Hepatic stellate cell (primary cell): ENCODE measurements around the gene GSG1L2.

Source experiments
- DNase-seq: peaks from one replicate; pipeline ENCODE4 v3.0.0; 2011; ENCODE audit warnings: low spot score

GSG1L2 gene

GRCh38 chr17:9821921-9822320, at the start of gene GSG1L2:
Gene GSG1L2 (minus strand): TSS chr17:9822079. CDS start chr17:9822071, 8 bp downstream.
- no peak for DNase-seq

- no peak for DNase-seq
Observed at GRCh38 chr17:9868552-9868951, 46.7 kb upstream of the GSG1L2 start.

DNA sequence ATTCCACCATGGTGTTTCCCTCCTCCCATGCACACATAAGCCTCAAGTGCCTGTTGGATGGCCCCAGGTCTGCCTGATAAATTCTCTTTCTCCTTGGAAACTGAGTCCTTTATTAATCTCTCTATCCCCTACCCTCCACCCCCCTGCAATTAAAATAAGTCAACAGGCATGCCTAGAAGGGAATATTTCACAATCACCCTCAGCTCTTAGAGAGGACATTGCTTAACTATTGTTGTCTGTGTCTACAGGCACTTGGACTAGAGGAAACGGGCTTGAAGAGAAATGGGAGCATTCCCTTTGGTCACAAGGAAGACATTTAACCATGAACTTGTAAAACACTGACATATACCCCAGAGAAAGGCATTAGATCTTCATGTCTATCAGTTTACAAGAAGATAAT, 43.7 kb upstream of the GSG1L2 start:
- DNase-seq, result no peak

DNA sequence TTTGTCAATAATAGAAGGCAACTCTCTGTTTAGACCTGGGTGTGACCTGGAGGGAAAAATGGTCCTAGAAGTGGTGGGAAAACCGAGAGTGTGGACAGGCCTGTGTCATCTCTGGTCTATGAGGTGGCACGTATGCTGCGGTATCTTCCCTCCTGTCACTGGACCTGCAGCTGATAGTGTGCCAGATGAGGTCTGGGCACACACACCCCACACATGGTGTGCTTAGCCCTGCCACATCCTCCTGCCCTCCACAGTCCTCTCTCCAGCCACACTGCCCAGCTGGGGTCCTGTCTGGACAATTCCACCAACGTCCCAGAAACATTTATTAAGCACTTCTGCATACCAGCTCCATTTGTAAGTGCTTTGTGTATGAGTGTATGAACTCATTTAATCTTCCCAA, 41.1 kb upstream of the GSG1L2 start:
- no peak for DNase-seq

DNA sequence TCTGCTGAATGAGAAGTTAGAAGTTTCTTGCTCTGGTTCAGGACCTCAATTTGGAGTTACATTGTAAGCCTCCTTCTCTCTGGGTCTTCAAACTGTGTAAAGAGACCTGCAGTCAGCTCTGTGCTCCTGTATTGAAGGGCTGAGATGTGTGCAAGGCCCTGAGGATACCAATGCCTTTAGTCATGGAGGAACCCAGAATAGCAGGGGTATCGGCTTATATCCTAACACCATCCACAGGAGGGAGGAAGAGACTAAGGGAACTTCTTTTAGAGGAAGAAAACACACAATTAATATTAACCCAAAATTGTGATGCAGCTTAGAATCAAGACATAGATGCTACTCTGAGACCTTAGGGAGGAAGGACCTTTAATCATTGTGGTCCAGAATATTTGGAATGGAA, 40.3 kb upstream of the GSG1L2 start:
- DNase-seq, result no peak

- no peak for DNase-seq
Observed at GRCh38 chr17:9860851-9861250, 39.0 kb upstream of the GSG1L2 start.

DNA sequence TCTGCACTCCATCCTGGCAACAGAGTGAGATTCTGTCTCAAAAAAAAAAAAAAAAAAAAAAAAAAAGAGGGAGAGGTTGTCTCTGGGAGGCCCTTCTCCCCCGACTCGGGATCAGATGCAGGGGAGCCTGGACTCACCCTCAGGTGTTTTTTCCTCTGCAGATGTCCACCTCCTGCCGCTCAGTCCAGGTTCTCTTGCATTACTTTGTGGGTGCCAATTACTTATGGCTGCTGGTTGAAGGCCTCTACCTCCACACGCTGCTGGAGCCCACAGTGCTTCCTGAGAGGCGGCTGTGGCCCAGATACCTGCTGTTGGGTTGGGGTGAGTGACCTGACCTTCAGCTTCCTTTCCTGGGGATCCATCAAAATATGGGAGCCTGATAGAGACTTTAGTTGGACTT, 37.9 kb upstream of the GSG1L2 start:
- DNase-seq, result no peak

DNA sequence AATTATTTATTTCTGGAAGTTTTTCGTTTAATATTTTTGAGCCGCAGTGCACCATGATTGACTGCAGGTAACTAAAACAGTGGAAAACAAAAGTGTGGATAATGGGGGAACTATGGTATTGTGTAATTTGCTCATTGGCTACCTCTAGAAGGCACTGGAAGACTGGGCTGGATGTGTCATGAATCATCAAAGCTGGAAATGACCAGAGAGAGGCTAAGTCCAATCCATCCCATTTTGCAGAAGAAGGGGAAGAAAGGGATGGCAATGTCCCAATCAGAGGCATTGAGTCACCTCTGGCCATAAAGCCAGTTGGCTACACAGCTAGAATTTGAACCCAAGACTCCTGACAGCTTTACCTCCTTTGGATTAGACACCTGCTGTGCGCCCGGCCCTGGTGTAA, 33.2 kb upstream of the GSG1L2 start:
- no peak for DNase-seq

GRCh38 chr17:9854255-9854654, 32.4 kb upstream of the GSG1L2 start:
- no peak for DNase-seq

DNA sequence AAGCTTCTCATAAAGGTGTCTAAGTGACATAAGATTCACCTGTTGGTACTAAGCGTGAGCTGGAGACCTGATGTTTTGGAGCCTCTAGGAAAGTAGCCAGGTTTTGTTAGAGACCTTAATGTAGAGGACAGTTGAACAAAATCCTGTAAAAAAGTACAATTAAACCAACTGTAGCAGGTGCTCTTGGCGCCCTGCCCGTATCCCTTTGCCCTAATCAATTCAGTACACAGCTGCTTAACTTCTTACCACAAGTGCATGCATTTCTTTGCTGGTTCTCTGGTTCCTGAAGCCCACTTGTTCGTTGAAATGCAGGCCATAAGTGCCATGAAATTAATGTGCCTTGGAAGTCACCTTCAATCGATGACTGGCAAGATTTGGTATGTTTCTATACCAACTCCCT, 28.3 kb upstream of the GSG1L2 start:
- no peak for DNase-seq

GRCh38 chr17:9845306-9845705, 23.4 kb upstream of the GSG1L2 start:
- no peak for DNase-seq

GRCh38 chr17:9844153-9844552, 22.3 kb upstream of the GSG1L2 start:
- DNase-seq, result no peak

DNA sequence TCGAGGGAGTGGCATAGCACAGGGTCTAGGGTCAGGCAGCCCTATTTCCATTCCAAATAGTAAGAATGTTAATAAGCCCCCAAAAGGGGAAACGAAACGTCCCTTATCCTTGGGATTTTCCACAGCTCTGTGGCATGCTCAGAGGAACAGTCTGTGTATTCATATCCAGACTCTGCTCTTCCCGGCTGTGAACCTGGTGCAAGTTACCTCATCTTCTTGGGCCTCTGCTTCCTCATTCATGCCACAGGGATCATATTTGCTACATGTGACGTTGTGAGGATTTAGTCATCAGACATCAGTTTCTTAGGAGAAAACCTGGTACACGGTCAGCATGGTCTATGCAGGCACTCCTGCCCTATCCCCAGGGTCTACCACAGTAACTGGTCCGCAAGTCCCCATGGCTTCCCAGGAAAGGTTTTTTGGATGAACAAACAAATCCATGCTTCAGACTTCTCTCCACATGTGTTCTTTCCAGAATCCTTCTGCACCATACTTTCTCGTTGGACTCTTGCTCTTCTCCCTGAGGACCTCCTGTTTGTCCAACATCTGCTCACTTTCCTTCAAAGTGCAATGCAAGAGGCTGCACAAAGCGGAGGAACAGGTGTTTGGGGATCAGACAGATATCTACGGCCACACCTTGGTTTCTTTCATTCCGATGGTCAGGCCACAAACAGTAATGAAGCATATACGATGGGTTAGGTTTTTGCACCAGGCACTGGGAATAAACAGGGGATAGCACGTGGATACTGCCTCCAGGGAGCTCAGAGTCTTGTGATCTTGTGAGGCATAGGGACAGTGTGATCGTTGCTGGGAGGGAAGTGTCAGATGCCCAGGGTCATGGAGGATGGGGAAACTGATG, 21.5 kb upstream of the GSG1L2 start:
- DNase-seq, result no peak

- peak; percentile 17 for DNase-seq
Observed at GRCh38 chr17:9842057-9842758, 20.3 kb upstream of the GSG1L2 start.

DNA sequence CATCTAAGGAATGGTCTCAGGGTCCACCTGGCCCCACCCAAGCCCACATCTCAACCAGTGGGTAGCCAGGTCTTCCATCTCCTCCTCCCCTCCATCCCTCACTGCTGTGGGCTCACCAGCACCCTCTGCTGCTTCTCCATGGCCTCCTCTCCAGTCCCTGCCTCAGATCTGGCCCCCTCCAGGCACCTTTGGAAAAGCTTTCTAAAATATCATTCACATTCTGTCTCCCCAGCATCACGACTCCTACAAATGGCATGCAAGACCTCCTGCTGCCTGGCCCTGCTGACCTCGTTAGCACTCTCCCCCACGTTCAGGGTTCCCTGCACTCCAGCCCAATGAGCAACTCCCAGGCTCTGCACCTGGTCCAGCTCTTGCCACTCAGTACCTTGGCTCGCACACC, 17.6 kb upstream of the GSG1L2 start:
- no peak for DNase-seq

DNA sequence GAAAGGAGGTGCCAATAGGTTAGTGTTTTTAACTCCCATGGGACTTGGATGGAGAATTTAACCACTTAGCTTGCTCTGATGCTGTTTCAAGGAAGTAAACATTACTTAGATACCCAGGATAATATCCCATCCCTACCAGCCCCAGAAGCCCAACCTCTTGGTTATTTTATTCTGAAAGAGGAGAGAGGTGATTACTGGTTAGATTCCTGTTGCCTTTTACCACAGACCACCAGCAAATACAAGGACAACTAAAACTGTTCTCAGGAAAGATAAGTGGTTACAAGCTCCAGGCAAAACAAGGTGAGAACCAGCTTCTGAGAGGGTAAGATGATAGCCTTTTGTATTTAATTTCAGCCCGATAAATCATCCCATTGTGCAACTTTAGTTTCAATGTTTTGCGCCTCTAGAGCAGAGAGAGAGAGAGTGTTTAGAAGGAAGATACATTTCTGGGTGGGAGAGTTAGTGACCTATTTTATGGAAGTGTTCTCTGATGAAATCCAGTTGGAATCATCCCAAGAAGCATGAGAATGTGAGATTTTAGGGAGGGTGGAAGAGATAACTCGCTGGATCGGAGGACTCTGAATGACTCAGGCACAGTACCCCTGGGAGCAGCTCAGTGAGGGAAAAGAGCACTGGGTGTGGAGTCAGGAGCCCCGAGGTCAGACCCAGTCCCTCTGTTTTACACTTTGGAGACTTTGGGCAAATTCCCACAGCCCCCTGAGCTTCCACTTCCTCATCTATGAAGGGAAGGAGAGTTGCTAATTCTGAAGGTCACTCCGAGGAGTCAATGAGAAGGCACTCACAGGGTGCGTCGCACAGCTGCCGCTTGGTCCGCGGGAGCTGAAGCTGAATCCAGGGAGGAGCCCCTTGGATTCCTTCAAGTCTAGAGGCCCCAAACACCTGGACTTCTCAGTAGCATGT, 15.9 kb upstream of the GSG1L2 start:
- DNase-seq, result peak; percentile 16

GRCh38 chr17:9833922-9834321, 12.0 kb upstream of the GSG1L2 start:
- no peak for DNase-seq

GRCh38 chr17:9830711-9831110, 8.8 kb upstream of the GSG1L2 start:
- DNase-seq, result no peak

GRCh38 chr17:9829343-9829742, 7.5 kb upstream of the GSG1L2 start:
- no peak for DNase-seq

- no peak for DNase-seq
Observed at GRCh38 chr17:9828296-9829295, 6.7 kb upstream of the GSG1L2 start.

DNA sequence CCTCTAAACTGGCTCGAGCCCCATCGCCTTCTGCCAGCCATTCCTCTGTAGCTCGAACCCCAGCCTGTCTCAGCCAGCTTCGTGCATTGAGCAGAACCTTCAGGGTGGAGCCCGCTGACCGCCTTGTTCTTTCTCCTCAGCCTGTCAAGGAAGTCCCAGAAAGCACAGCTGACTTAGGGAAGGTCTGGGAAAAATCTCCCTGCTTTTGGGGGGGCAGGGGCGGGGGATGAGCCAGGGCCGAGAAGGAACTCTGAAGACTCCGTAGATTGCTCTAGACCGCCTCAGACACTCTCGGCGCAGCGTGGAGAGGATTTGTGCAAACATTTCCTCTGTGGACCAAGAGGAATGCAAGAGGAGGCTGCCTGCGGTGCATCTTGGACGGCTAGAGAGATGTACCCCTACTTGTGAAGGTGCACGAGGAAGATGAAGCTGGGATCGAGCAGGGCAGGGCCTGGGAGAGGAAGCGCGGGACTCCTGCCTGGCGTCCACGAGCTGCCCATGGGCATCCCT, 3.8 kb upstream of the GSG1L2 start, which contains the start of gene GLP2R:
Gene GLP2R (plus strand): TSS at position 284 of the 510 bp plus-strand sequence. CDS start 140 bp downstream, at position 424.
- DNase-seq, result no peak
